ENCODE data around the gene ARHGAP42.

- no peak for TF ChIP-seq CTCF (IDR thresholded peaks at IDR 0.05)
- TF ChIP-seq POLR2A (IDR thresholded peaks at IDR 0.05): no peak
Observed at GRCh38 chr11:100948936-100949335, 261.8 kb downstream of the ARHGAP42 start.
